GM12878 (cell line): ENCODE data around the gene H1-8. TPM values are rescaled to one million over a fixed set of nuclear protein-coding genes. Genes with fewer than 3 reads are reported as not detected.

Source experiments
- ATAC-seq: fragments of 200-7000 bp; cut with Tn5 transposase; 3 replicates; pipeline ENCODE4 v1.9.1; 2020; ENCODE audit warnings: mild to moderate bottlenecking, moderate library complexity
- BruUV-seq: library from RNA; stranded (reverse); fragments of 400-500 nt; replicated peaks from 2 replicates; lab custom pipeline; 2021; lab: Mats Ljungman, UMichigan
- CTCF ChIA-PET: fragments of 300-600 bp; sonication (Branson Sonifier 250); formaldehyde crosslinking; extraction: SDS; loops from one replicate; lab custom pipeline; 2021; ENCODE audit warnings: inconsistent platforms; lab: Yijun Ruan, JAX
- POLR2A ChIA-PET: fragments of 350-600 bp; formaldehyde crosslinking; extraction: SDS; loops from one replicate; lab custom pipeline; 2021; ENCODE audit warnings: inconsistent platforms; lab: Charles Lee
- RAD21 ChIA-PET: fragments of 300-600 bp; sonication (Branson Sonifier 250); formaldehyde crosslinking; loops from one replicate; lab custom pipeline; 2023; ENCODE audit warnings: antibody characterized with exemption; ENCODE audit not compliant: unreplicated experiment; lab: Charles Lee
- SMC1A ChIA-PET: fragments of 300-600 bp; sonication (Branson Sonifier 250); formaldehyde crosslinking; loops from one replicate; lab custom pipeline; 2023; ENCODE audit not compliant: unreplicated experiment, uncharacterized antibody; lab: Charles Lee
- DNase-seq: peaks from one replicate; pipeline ENCODE4 v3.0.0-alpha.2; 2011; ENCODE audit warnings: low read depth, low spot score
- FAIRE-seq: peaks from 3 replicates; lab custom pipeline; 2011; peaks lifted over from hg19 to GRCh38; lab: Jason Lieb, UNC
- H2AFZ ChIP-seq: 2 replicates; pipeline ENCODE4 v1.6.0; 2011; ENCODE audit warnings: low read depth, low read length, control low read depth; ENCODE audit not compliant: control insufficient read depth
- H3K27ac ChIP-seq: 2 replicates; pipeline ENCODE4 v1.5.1; 2011; ENCODE audit warnings: control low read depth; ENCODE audit not compliant: control insufficient read depth, insufficient read depth
- H3K27me3 ChIP-seq, 2 experiments: replicated peaks in 1 of 2; 2 replicates each; pipeline versions ENCODE4 v1.6.0 to v1.6.1; 2011; ENCODE audit warnings: low read length in 1 of 2; ENCODE audit not compliant: control insufficient read depth in 2 of 2, insufficient read depth in 2 of 2
- H3K36me3 ChIP-seq, 2 experiments: 2 replicates each; pipeline ENCODE4 v1.5.1; 2011; ENCODE audit warnings: low read length in 1 of 2; ENCODE audit not compliant: control insufficient read depth in 2 of 2, insufficient read depth in 2 of 2
- H3K4me1 ChIP-seq: 2 replicates; pipeline ENCODE4 v1.6.1; 2011; ENCODE audit warnings: mild to moderate bottlenecking, low read length, moderate library complexity, mixed read lengths; ENCODE audit not compliant: control insufficient read depth, insufficient read depth
- H3K4me2 ChIP-seq: 2 replicates; pipeline ENCODE4 v1.6.0; 2011; ENCODE audit warnings: control low read depth; ENCODE audit not compliant: control insufficient read depth, insufficient read depth
- H3K4me3 ChIP-seq: fragments of 200-600 bp; sonication (generic); 2 replicates; pipeline ENCODE4 v1.5.1; 2016
- H3K79me2 ChIP-seq: 2 replicates; pipeline ENCODE4 v1.6.0; 2011; ENCODE audit warnings: low read length; ENCODE audit not compliant: control insufficient read depth, insufficient read depth
- H3K9ac ChIP-seq: 2 replicates; pipeline ENCODE4 v1.8.0; 2011; ENCODE audit warnings: low read length, control low read depth, mixed read lengths; ENCODE audit not compliant: control insufficient read depth, insufficient read depth
- H3K9me3 ChIP-seq: replicated peaks from 3 replicates; pipeline ENCODE4 v1.5.1; 2011; ENCODE audit warnings: mild to moderate bottlenecking, low read length; ENCODE audit not compliant: control insufficient read depth, insufficient read depth
- H4K20me1 ChIP-seq: 2 replicates; pipeline ENCODE4 v1.6.0; 2011; ENCODE audit not compliant: control insufficient read depth, insufficient read depth
- CREB1 ChIP-seq: IDR thresholded peaks from 2 replicates; pipeline ENCODE4 v1.6.1; 2012; ENCODE audit warnings: low read depth, mild to moderate bottlenecking, inconsistent platforms
- DPF2 ChIP-seq: fragments of 450-650 bp; IDR thresholded peaks from 2 replicates; pipeline ENCODE4 v1.6.1; 2017; ENCODE audit warnings: mild to moderate bottlenecking
- MEF2A ChIP-seq: IDR thresholded peaks from 2 replicates; pipeline ENCODE4 v1.6.1; 2011; ENCODE audit warnings: low read depth, mild to moderate bottlenecking, low read length, moderate library complexity; ENCODE audit not compliant: insufficient read depth
- MLLT1 ChIP-seq: fragments of 450-650 bp; IDR thresholded peaks from 2 replicates; pipeline ENCODE4 v1.6.1; 2016; ENCODE audit warnings: mild to moderate bottlenecking
- MTA3 ChIP-seq: IDR thresholded peaks from 2 replicates; pipeline ENCODE4 v1.6.1; 2012; ENCODE audit warnings: low read length, inconsistent platforms, borderline replicate concordance
- NFIC ChIP-seq: IDR thresholded peaks from 2 replicates; pipeline ENCODE4 v1.6.1; 2012; ENCODE audit warnings: low read depth, mild to moderate bottlenecking, inconsistent platforms, low read length, moderate library complexity
- NFYB ChIP-seq: IDR thresholded peaks from 2 replicates; pipeline ENCODE4 v1.6.1; 2011; ENCODE audit warnings: low read depth, mild to moderate bottlenecking, low read length, improper control_type of control experiment, moderate library complexity; ENCODE audit not compliant: insufficient read depth
- PML ChIP-seq: IDR thresholded peaks from 2 replicates; pipeline ENCODE4 v1.6.1; 2012; ENCODE audit warnings: low read length, inconsistent platforms
- SIX5 ChIP-seq: IDR thresholded peaks from 2 replicates; pipeline ENCODE4 v1.6.1; 2011; ENCODE audit warnings: mild to moderate bottlenecking, low read depth, low read length, moderate library complexity; ENCODE audit not compliant: severe bottlenecking
- SKIL ChIP-seq: fragments of 450-650 bp; IDR thresholded peaks from 2 replicates; pipeline ENCODE4 v1.6.1; 2017; ENCODE audit warnings: mild to moderate bottlenecking, low read depth, inconsistent platforms; ENCODE audit not compliant: poor library complexity, severe bottlenecking
- SREBF2 ChIP-seq: IDR thresholded peaks from 2 replicates; pipeline ENCODE4 v1.6.1; 2012; ENCODE audit warnings: mild to moderate bottlenecking, low read length
- ZNF207 ChIP-seq: fragments of 450-650 bp; IDR thresholded peaks from 2 replicates; pipeline ENCODE4 v1.6.1; 2014; ENCODE audit warnings: antibody characterized with exemption, mild to moderate bottlenecking, borderline replicate concordance
- WGBS: methylation state at CpG from one replicate; pipeline ENCODE4 v1.1.6; 2016; ENCODE audit warnings: low lambda C conversion rate; ENCODE audit not compliant: insufficient replicate concordance, insufficient coverage; ENCODE audit errors: missing lambda C conversion rate; 5-methylcytosine and 5-hydroxymethylcytosine counted together
- in situ Hi-C: fragments of 300-500 bp; cut with MboI; formaldehyde crosslinking; loops from 9 replicates; pipeline ENCODE4 v1.14.3; 2018; ENCODE audit warnings: mixed read lengths
- intact Hi-C: fragments of 100-400 bp; cut with micrococcal nuclease; formaldehyde crosslinking; loops from one replicate; pipeline ENCODE4 v1.14.2; 2022; ENCODE audit not compliant: unreplicated experiment
- polyA plus RNA-seq, 11 experiments: library from polyadenylated mRNA; depleted of rRNA in 4 of 11; unstranded in 6 of 11; stranded (reverse) in 5 of 11; fragments of >200 nt; fragmentation: Nextera tagmentation in 4 of 11; fragmentation: Illumina TruSeq in 1 of 11; extraction: Ambion mirVana in 4 of 11; extraction: Trizol in 1 of 11; gene quantifications; 1 replicate in 1 of 11; 2 replicates in 10 of 11; pipeline versions ENCODE4 v1.2.1 to v1.2.3, GENCODE V29; 2011 to 2016; ENCODE audit warnings: inconsistent platforms in 2 of 11, missing spikeins in 2 of 11, low read depth in 1 of 11
- total RNA-seq, 4 experiments: library from RNA; depleted of rRNA in 3 of 4; stranded (reverse); fragments of >200 nt in 3 of 4; fragmentation: Illumina TruSeq in 1 of 4; extraction: Trizol in 1 of 4; gene quantifications; 2 replicates each; pipeline versions ENCODE4 v1.2.1 to v1.2.3, GENCODE V29; 2013 to 2021
- TF ChIP-seq, protein P1 (sequence below): IDR thresholded peaks from 2 replicates; pipeline ENCODE4 v1.6.1; 2012; ENCODE audit warnings: low read depth, low read length, improper control_type of control experiment

H1-8 gene
- total and polyA plus RNA-seq, 10 of the 15 experiments (the other 5 are each of a cell fraction or from before 2014, with no cell fraction given): not detected

DNA sequence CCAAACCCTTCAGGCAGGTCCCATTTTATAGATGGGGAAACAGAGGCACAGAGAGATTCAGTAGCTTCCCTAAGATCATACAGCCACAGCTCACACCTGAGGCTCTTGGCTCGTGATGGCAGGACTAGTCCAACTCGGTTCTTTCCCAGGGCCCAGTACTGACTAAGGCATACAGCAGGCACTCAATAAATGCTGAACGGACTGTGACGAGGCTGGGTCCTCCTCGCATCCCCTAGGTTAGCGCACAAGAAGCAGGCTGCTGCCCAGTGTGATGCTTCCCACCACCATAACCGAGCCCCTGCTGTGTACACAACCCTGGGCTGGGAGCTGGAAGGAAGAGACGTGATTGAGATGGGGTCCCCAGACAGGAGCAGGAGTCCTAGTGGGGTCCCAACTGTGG lies 38.6 kb downstream of the H1-8 start:
- Histone ChIP-seq H3K27ac (no peak overlapping the region), H3K4me3 (no peak overlapping the region), H4K20me1 (no peaks in the 10 kb centered on the region), H3K4me2 (no peak overlapping the region), H3K36me3 (no peaks in the 10 kb centered on the region), H3K79me2 (no peaks in the 10 kb centered on the region), H3K27me3 (no peaks in the 10 kb centered on the region), H3K4me1 (peaks cover 18% of the 10 kb centered on the region), H3K9ac (no peak overlapping the region), H3K9me3 (no peaks in the 10 kb centered on the region), H2AFZ (no peak overlapping the region)
- no peak for TF ChIP-seq CREB1
- TF ChIP-seq NFYB: no peak
- TF ChIP-seq SREBF2: no peak
- TF ChIP-seq, protein P1, sequence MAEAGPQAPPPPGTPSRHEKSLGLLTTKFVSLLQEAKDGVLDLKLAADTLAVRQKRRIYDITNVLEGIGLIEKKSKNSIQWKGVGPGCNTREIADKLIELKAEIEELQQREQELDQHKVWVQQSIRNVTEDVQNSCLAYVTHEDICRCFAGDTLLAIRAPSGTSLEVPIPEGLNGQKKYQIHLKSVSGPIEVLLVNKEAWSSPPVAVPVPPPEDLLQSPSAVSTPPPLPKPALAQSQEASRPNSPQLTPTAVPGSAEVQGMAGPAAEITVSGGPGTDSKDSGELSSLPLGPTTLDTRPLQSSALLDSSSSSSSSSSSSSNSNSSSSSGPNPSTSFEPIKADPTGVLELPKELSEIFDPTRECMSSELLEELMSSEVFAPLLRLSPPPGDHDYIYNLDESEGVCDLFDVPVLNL: no peak
- no peak for TF ChIP-seq ZNF207
- no peak for TF ChIP-seq MLLT1
- TF ChIP-seq SKIL: no peak
- no peak for TF ChIP-seq SIX5
- no peak for TF ChIP-seq PML
- TF ChIP-seq MEF2A: no peak
- no peak for TF ChIP-seq NFIC
- no peak for TF ChIP-seq MTA3
- no peak for TF ChIP-seq DPF2
- BruUV-seq: no TSS peak
- DNase-seq (no peak), FAIRE-seq (no peak), ATAC-seq (no peak)
- ChIA-PET POLR2A (no interaction called here), RAD21 (no interaction called here), SMC1A (interaction anchor here (1.3 kb wide), 1 partner anchor 91 kb away, joined by 3 read pairs; no protein-coding TSS in a partner anchor), CTCF (interaction anchor here (0.5 to 1.1 kb wide), 3 partner anchors 198 to 420 kb away, joined by 3 read pairs; no protein-coding TSS in a partner anchor)
- in situ Hi-C loops (no loop called here), intact Hi-C loops (no loop called here)
- WGBS: 35% methylated on average over 8 of the region's 8 CpGs
